GM18519 (cell line): Measurements from ENCODE around the gene G6PC2.
A peak's percentile ranks its signal among the peaks of the same experiment; 100 is the strongest.
"Not testable (repeated sequence)": the region's sequence is repeated elsewhere in the genome, so short reads cannot be mapped to it uniquely, and the experiment has no call there.

ENCODE experiments used
- ATAC-seq: cut with Tn5 transposase; IDR thresholded peaks from one replicate; pipeline ENCODE4 v1.9.1; 2021; ENCODE audit warnings: mild to moderate bottlenecking, moderate library complexity; ENCODE audit not compliant: unreplicated experiment, low FRiP score

The G6PC2 gene

GRCh38 chr2:168903888-168904287, 2.8 kb downstream of the G6PC2 start:
- no peak for ATAC-seq

DNA sequence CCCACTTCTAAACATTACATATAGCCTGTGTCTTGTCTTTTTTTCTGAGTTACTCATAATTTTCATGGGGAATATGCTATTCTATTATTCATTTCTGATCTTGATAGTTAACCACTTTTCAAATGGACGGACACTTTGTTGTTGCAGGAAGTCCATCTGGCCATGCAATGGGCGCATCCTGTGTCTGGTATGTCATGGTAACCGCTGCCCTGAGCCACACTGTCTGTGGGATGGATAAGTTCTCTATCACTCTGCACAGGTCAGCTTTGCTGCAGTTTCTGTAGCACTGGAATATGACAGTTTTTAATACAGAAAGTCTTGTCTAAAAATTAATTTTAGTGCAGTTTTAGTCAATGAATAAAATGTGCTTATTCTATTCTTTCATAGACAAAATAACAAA, 3.3 kb downstream of the G6PC2 start:
- no peak for ATAC-seq

- no peak for ATAC-seq
Observed at GRCh38 chr2:168907940-168908662, 7.0 kb downstream of the G6PC2 start.

- no peak for ATAC-seq
Observed at GRCh38 chr2:168910330-168910729, 9.2 kb downstream of the G6PC2 start.

DNA sequence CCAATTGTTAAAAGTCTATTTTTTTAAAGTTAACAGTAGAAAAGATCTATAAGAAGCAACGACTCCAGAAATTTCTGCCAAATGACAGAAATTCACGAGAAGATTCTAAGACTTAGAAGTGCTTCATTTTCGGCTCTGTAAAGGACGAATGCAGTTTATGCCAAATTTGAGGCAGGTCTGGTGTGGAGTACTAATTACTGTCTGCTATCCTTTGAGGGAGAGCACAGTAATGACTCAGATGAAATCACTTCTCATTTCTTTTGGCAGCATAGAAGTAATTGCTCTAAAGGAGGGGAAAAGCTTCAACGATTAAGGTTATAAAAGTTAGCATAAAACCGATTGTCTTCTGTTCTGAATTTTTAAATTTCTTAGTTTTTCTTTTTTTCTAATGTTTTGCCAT, 11.4 kb downstream of the G6PC2 start:
- ATAC-seq = no peak

- ATAC-seq = no peak
Observed at GRCh38 chr2:168912901-168913369, 11.8 kb downstream of the G6PC2 start.

DNA sequence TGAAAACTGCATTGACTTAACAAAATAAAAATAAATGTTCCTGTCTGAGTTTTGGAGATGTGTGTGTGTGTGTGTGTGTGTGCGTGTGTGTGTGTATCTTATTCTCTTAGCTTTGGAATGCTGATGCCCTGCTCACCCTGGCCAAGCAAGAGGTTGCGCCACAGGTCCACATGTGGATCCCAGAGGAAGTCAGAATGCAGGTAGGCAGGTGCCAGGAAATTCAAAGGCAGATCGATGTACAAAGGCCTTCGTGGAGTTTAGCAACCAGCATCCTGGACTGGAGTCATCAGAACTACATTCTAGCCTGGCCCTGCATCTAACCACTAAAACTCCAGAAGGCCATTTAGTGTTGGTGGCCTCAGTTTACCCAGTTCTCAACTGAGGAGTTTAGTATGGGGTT, 12.4 kb downstream of the G6PC2 start:
- no peak for ATAC-seq

- ATAC-seq = no peak
Observed at GRCh38 chr2:168915441-168916330, 14.6 kb downstream of the G6PC2 start.

DNA sequence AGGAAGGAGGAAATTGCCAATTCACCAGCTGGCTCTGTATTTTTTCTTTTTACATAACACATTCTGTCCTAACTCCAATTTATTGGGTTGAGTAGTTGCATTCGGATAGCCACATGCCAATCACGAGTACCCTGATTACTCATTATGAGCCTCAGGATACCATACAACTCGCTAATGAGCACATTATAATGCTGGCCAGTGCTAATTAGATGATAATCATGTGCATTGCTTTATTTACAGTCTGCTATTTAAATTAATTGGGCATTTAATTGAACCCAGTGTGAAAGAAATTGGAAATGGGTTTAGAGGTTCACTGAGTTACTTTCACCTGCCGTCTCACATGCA, 15.2 kb downstream of the G6PC2 start:
- ATAC-seq = no peak

DNA sequence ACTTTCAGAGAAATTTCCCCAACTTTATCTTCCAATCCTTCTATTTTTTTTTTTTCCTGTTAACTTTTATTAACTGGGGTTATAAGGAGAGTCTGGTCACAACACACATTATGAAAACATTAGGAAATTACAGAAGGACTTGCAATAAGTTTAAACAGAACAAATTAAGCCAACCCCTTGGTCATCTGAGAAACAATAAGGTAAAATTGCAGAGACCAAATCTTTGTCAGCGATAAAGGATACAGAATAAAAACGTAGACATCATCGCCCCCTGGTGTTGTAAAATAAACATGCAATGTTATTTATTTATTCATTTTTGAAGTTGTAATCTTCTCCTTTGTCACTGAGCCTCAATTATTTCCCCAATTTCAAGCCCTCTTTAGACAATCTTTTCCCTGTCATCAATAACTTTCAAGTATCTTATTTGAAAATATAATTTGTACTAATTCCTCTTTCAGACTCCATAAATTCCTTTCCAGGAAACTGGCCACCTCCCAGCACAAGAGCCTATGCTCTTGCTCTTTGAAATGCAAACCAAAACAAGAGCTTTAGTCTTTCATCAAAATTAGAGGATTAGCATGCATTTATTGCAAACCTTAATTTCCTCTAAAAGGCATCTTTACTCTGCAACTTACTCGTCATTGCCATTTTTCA, 19.5 kb downstream of the G6PC2 start:
- ATAC-seq = no peak

GRCh38 chr2:168926621-168927386, 25.7 kb downstream of the G6PC2 start:
- no peak for ATAC-seq

DNA sequence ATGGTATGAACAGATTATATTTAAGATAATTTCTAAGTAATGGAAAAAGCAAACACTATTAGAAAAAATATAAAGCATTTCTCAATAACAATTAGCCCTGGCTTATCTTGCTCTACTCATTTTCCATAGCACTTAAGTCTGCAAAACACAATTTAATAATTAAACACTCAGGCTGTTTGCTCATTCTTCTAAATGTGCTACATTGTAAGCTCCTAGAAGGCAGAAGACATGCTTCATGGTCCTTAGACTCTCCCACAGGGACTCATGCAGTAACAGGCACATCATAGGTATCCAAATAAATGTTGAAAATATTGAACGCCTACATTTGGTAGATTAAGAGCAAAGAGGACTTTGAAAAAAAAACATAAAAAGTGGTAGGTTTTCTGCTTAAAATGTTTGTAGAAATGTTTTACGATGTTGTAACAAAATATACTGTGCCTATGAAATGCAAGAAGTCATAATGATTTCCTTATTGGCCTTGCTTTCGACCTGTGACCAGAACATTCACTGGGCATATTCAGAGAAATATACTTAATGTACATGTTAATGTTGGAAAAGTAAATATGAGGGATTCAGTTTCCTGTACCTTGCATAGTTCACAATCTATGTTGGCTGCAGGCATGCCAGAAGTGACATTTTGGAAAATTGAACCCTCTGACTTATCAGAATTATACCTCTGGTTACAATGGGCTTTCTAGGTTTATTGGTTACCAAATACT, 27.2 kb downstream of the G6PC2 start:
- no peak for ATAC-seq

GRCh38 chr2:168929031-168929430, 27.9 kb downstream of the G6PC2 start:
- no peak for ATAC-seq

GRCh38 chr2:168930242-168930641, 29.2 kb downstream of the G6PC2 start:
- no peak for ATAC-seq

- not testable (repeated sequence) for ATAC-seq
Observed at GRCh38 chr2:168932174-168932573, 31.1 kb downstream of the G6PC2 start.

DNA sequence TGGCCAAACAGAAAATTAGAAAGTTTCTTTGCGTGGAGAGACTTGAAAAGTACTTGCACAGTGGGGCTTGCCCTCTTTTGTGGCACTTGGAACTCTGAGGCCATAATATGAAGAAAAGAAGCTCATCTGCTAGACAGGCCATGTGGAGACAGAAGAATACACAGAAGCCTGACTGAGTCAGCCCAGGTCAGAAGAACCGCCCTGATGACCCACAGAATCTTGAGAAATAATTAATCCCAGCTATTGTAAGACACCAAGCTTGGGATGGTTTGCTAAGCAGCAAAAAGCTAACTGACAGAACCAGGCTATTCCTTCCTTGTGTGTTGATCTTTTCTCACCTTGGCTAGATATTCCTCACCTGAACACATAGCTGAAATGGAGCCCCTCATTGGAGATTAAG, 33.7 kb downstream of the G6PC2 start:
- no peak for ATAC-seq

DNA sequence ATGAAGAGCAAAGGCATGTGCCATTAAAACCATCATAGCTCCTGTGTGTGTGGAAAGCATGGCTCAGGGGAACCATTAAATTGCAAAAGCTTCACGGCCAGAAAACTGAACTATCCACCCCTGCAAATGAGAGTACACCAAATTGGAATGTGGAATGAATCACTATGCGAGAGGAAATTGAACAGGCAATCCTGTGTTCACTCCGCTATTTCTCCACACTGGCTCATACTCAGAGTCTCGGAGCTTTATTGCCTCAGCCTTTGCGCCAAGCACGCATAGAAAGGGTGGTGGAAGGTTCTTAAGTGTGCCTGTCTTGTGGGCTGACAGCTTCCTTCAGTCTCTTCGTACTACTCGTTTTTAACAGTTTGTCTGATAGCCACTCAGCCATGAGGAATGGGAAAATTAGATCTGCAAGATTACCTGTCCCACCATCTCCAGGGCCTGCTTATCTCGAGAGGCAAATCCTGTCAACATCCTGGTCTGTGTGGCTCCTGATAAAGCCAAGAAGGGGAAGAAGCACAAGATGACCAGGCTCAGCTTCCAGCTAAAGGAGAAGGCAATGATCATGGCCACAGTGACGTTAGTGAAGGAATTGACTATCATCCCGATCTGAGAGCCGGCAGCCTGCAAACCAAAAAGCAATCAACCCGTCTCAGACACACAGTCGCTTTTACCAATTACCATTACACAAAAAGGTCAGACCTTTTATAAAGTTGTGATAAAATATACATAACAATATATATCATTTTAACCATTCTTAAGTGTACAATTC, 34.9 kb downstream of the G6PC2 start:
- no peak for ATAC-seq

DNA sequence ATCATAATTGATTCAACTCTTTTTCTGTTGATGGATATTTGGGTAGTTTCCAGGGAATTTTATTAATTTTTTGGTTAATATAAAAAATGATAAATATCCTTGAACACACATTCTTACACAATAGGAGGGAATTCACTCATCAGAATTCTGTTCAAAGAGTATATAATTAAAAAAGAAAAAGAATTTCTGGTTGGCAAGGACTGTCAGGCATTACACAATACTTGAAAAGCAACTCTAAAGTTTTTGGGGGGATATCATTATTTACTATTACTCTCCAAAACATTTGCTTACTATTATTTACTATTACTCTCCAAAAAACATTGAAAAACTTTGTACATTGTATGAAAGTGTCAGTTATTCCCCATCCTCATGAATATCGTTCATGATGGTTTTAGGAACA, 38.0 kb downstream of the G6PC2 start:
- ATAC-seq = no peak

GRCh38 chr2:168939918-168940317, 38.8 kb downstream of the G6PC2 start:
- peak; percentile 64 for ATAC-seq
